ENCODE data around the gene TNFRSF25. TPM values are rescaled to one million over a fixed set of nuclear protein-coding genes. Genes with fewer than 3 reads are reported as not detected.
A peak's percentile ranks its signal among the peaks of the same experiment; 100 is the strongest.

Gene TNFRSF25
- total and polyA plus RNA-seq, 2 donors (not counting 1 experiment from before 2014, with no cell fraction given) = 0.24 to 1.5 TPM

- no peak for TF ChIP-seq EZH2 (IDR thresholded peaks at IDR 0.05; ENCODE audit: low read length, missing control alignments)
- TF ChIP-seq CTCF (conservative IDR thresholded peaks at IDR 0.05 in 1 of 2, IDR thresholded peaks at IDR 0.05 in 1 of 2; ENCODE audit: low read depth in 1 of 2, low read length in 2 of 2) = no peak
- Histone ChIP-seq H3K79me2 (ENCODE audit: control insufficient read depth, insufficient read depth, low read length) (no peaks in the 10 kb centered on the region), H3K4me3 (replicated peaks in 1 of 4; ENCODE audit: control extremely low read depth in 1 of 4, insufficient read depth in 1 of 4, low read depth in 3 of 4, low read length in 4 of 4) (no peak overlapping the region), H3K9ac (ENCODE audit: insufficient read depth, low read length) (no peak overlapping the region), H3K27ac (ENCODE audit: insufficient read depth, low read length) (no peak overlapping the region), H2AFZ (ENCODE audit: low read length) (no peak overlapping the region), H3K9me3 (ENCODE audit: control insufficient read depth, insufficient read depth, low read depth, low read length) (no peaks in the 10 kb centered on the region), H3K4me1 (ENCODE audit: control insufficient read depth, extremely low read depth, insufficient read depth, low read length) (no peaks in the 10 kb centered on the region), H4K20me1 (ENCODE audit: control insufficient read depth, extremely low read depth, insufficient read depth, low read length) (no peaks in the 10 kb centered on the region), H3K4me2 (ENCODE audit: extremely low read depth, insufficient read depth, low read length) (no peak overlapping the region), H3K27me3 (ENCODE audit: control insufficient read depth, insufficient read depth, low read length) (peaks cover 42% of the 10 kb centered on the region), H3K36me3 (ENCODE audit: control insufficient read depth, insufficient read depth, low read length) (no peaks in the 10 kb centered on the region)
- no peak for DNase-seq (ENCODE audit: low read depth in 2 of 2)
Measured at GRCh38 chr1:6425658-6426057, 40.3 kb downstream of the TNFRSF25 start.

- DNase-seq (ENCODE audit: low read depth in 2 of 2) = no peak
- H3K36me3 ChIP-seq (ENCODE audit: control insufficient read depth, insufficient read depth, low read length) = no peaks in the 10 kb centered on the region
- peaks cover 46% of the 10 kb centered on the region for H3K27me3 ChIP-seq (ENCODE audit: control insufficient read depth, insufficient read depth, low read length)
- no peak within 1 kb of the TSS for H3K27ac ChIP-seq (ENCODE audit: insufficient read depth, low read length)
- no peaks in the 10 kb centered on the region for H3K4me1 ChIP-seq (ENCODE audit: control insufficient read depth, extremely low read depth, insufficient read depth, low read length)
- H3K4me2 ChIP-seq (ENCODE audit: extremely low read depth, insufficient read depth, low read length) = no peak within 1 kb of the TSS
- no peaks in the 10 kb centered on the region for H4K20me1 ChIP-seq (ENCODE audit: control insufficient read depth, extremely low read depth, insufficient read depth, low read length)
- no peak within 1 kb of the TSS for H3K4me3 ChIP-seq (replicated peaks in 1 of 4; ENCODE audit: control extremely low read depth in 1 of 4, insufficient read depth in 1 of 4, low read depth in 3 of 4, low read length in 4 of 4)
- no peaks in the 10 kb centered on the region for H3K9me3 ChIP-seq (ENCODE audit: control insufficient read depth, insufficient read depth, low read depth, low read length)
- H2AFZ ChIP-seq (ENCODE audit: low read length) = no peak within 1 kb of the TSS
- no peaks in the 10 kb centered on the region for H3K79me2 ChIP-seq (ENCODE audit: control insufficient read depth, insufficient read depth, low read length)
- TF ChIP-seq EZH2 (IDR thresholded peaks at IDR 0.05; ENCODE audit: low read length, missing control alignments) (peak; percentile 63), CTCF (conservative IDR thresholded peaks at IDR 0.05 in 1 of 2, IDR thresholded peaks at IDR 0.05 in 1 of 2; ENCODE audit: low read depth in 1 of 2, low read length in 2 of 2) (no peak)
- H3K9ac ChIP-seq (ENCODE audit: insufficient read depth, low read length) = no peak within 1 kb of the TSS
Measured at GRCh38 chr1:6424619-6425593, 41.1 kb downstream of the TNFRSF25 start, which contains the start of gene ESPN. Gene ESPN (plus strand): TSS chr1:6424776. CDS start chr1:6424956, 180 bp downstream.

- Histone ChIP-seq H3K79me2 (ENCODE audit: control insufficient read depth, insufficient read depth, low read length) (no peaks in the 10 kb centered on the region), H3K9ac (ENCODE audit: insufficient read depth, low read length) (no peak overlapping the region), H3K4me1 (ENCODE audit: control insufficient read depth, extremely low read depth, insufficient read depth, low read length) (no peaks in the 10 kb centered on the region), H2AFZ (ENCODE audit: low read length) (no peak overlapping the region), H3K27me3 (ENCODE audit: control insufficient read depth, insufficient read depth, low read length) (peaks cover 49% of the 10 kb centered on the region), H3K4me2 (ENCODE audit: extremely low read depth, insufficient read depth, low read length) (no peak overlapping the region), H4K20me1 (ENCODE audit: control insufficient read depth, extremely low read depth, insufficient read depth, low read length) (no peaks in the 10 kb centered on the region), H3K36me3 (ENCODE audit: control insufficient read depth, insufficient read depth, low read length) (no peaks in the 10 kb centered on the region), H3K9me3 (ENCODE audit: control insufficient read depth, insufficient read depth, low read depth, low read length) (no peaks in the 10 kb centered on the region), H3K4me3 (replicated peaks in 1 of 4; ENCODE audit: control extremely low read depth in 1 of 4, insufficient read depth in 1 of 4, low read depth in 3 of 4, low read length in 4 of 4) (no peak overlapping the region), H3K27ac (ENCODE audit: insufficient read depth, low read length) (no peak overlapping the region)
- TF ChIP-seq CTCF (conservative IDR thresholded peaks at IDR 0.05 in 1 of 2, IDR thresholded peaks at IDR 0.05 in 1 of 2; ENCODE audit: low read depth in 1 of 2, low read length in 2 of 2) (no peak), EZH2 (IDR thresholded peaks at IDR 0.05; ENCODE audit: low read length, missing control alignments) (peak; percentile 76)
- no peak for DNase-seq (ENCODE audit: low read depth in 2 of 2)
Measured at GRCh38 chr1:6424000-6424565, 41.9 kb downstream of the TNFRSF25 start.

Measured in fibroblast of lung (primary cell).